HG02973 (cell line): Measurements from ENCODE around the gene HYAL3.
"Not testable (repeated sequence)": the region's sequence is repeated elsewhere in the genome, so short reads cannot be mapped to it uniquely, and the experiment has no call there.

Experiments used
- ATAC-seq: cut with Tn5 transposase; IDR thresholded peaks from one replicate; pipeline ENCODE4 v1.9.1; 2021; ENCODE audit warnings: moderate library complexity; ENCODE audit not compliant: unreplicated experiment

The HYAL3 gene

GRCh38 chr3:50317300-50317699, 18.1 kb upstream of the HYAL3 start:
- ATAC-seq: no peak

DNA sequence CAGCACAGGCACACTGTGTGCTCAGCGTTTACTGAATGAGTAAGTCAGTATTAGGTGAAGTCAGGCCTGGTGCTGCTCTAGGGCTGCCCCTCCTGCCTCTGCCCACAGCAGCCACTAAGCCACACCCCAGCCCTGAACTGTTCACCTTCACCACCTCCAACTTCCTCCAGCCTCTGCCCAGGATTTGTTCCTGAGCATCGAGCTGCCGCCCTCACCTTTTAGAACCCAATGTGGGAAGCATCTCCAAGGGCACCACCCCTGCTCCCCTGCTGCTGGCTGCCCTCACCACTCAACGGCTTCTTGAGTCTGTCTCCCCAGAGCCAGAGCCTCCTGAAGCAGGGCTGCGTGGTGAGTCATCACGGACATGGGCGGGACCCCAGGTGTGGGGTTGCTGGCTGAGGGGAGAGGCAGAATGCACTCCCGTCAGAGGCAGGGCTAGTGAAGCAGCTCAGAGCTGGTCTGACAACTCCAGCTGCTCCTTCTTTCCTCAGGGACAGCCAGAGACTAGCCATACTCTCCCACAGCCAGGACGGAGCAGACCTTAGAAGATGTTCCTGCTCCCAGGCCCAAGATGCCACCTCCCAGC, 17.5 kb upstream of the HYAL3 start:
- no peak for ATAC-seq

DNA sequence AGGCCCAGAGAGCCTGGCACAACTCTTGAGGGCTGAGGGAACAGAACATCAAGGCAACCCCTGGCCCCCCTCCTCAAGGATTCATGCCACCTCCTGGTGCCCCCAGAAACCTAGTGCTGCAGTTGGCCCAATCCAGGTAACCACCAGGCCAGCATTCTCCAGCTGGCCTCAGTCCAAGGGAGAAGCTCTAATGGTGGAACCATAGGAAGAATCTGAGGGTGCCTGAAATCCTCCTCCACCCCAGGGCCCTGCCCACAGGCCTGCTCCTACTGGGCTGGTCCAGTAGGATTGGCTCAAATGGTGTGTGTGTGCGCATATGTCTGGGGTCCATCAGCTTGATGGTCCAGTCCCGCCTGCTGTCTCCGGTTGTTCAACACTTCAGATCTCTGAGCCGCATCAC, 15.6 kb upstream of the HYAL3 start:
- no peak for ATAC-seq

DNA sequence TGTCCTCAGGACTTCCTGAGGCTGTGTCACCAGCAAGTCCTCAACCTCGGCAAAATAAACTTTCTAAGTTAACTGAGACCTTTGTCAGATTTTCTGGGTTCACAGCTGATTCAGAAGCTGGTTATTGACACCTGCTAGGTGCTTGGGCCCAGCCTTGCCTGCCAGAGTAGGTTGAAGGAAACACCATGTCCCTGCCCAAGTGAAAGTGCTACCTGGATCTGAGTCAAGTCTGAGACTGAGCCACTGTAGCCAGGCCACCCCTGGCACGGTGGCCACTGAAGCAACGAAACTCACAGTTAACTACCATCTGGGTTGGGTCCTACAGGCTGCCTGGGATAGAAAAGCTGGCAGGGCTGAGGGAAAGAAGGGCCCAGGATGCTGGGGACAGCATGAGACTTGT, 15.1 kb upstream of the HYAL3 start:
- no peak for ATAC-seq

DNA sequence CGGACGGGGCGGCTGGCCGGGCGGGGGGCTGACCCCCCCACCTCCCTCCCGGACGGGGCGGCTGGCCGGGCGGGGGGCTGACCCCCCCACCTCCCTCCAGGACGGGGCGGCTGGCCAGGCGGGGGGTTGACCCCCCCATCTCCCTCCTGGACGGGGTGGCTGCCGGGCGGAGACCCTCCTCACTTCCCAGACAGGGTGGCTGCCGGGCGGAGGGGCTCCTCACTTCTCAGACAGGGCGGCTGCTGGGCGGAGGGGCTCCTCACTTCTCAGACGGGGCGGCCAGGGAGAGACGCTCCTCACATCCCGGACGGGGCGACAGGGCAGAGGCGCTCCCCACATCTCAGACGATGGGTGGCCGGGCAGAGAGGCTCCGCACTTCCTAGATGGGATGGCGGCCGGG, 12.8 kb upstream of the HYAL3 start:
- not testable (repeated sequence) for ATAC-seq

GRCh38 chr3:50304601-50305000, 5.4 kb upstream of the HYAL3 start:
- no peak for ATAC-seq

DNA sequence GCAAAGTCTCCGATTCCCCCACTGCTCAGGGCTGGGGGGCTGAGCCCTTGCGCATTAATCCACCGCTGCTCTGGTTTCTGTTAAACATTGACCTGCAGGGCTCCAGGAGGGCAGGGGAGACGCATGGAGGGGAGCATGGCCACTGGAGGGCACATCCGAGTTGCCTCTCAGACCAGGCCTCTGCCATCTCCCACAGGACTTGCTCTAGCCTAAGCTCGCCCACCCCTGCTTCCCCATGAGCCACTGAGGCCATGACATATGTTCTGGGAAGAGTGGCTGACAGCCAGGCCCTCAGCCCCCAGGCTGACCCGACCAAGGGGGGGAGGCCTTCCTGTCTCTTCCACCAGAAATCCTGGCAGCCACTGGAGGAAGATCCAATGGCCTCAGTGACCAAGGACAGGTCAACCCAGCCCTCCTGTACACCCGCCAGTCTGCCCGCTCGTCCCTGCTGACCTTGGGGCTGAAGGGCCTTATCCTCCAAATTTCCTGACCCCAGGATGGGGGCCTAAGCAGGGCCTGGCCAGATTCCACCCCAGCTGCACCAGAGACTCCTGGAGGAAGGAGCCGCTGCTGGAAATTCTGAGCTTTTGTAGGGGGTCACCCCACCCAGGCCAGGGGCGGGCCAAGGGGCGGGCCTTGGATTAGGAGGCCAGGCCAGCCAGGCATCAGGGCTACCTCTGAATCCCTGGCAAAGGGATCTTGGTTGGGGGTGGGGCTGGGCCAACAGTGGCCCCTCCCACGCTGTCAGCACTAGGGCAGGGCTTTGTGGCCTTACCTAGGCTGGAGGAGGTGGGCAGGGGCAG, 4.0 kb upstream of the HYAL3 start, which contains the start of gene HYAL1:
TSS of gene HYAL1 (minus strand) at position 562 of the 803 bp plus-strand sequence. CDS start 618 bp downstream, outside the sequence.
- ATAC-seq: no peak

- ATAC-seq: no peak
Observed at GRCh38 chr3:50302095-50303012, 3.1 kb upstream of the HYAL3 start.

GRCh38 chr3:50300681-50301254, 1.6 kb upstream of the HYAL3 start:
- no peak for ATAC-seq

DNA sequence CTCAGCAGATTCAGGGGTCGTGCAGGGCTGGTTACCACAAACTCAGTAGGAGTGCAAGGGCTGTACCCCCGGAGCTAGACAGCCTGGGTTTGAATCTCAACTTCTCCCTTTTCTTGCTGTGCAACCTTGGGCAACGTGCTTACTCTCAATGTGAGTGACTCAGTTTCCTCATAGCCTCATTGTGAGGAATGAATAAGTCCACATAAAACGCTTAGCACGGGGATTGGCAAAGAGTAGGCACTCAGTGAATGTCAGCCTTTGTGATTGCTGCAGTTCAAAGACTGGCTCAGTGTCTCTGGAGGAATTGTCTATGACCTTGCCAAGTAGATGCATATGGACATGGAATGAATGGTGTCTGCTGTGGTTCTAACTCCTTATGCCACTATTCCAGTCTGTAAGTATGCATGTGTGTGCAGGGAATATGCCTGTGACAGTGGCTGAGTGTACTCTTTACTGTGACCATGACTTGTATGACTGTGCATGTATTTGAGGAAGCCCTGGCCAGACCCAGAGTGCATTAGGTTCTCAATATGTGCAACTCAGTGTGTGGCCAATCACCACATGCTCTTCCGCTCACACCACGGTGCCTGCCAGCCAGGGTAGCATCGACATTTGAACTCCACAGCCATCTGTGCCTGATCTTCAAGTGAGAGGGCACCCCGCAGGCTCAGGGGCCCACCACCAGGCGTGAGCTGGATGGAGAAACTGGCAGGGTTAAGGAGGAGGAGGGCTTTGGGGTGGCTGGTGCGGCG, 900 bp upstream of the HYAL3 start:
- no peak for ATAC-seq

DNA sequence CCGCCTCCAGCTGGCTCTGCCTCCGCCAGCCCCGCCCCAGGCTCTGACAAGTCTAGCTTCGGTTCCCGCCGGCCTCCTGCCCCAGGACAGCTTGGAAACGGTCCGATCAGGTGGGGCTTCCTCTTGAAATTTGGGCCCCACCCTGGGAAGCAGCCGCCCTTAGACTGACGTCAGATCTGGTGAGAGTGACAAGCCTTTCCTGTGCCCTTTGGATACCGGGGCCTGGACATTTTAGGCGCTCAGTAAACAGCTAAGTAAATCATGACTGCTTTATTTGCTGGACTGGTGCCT, 378 bp upstream of the HYAL3 start:
- ATAC-seq: no peak

DNA sequence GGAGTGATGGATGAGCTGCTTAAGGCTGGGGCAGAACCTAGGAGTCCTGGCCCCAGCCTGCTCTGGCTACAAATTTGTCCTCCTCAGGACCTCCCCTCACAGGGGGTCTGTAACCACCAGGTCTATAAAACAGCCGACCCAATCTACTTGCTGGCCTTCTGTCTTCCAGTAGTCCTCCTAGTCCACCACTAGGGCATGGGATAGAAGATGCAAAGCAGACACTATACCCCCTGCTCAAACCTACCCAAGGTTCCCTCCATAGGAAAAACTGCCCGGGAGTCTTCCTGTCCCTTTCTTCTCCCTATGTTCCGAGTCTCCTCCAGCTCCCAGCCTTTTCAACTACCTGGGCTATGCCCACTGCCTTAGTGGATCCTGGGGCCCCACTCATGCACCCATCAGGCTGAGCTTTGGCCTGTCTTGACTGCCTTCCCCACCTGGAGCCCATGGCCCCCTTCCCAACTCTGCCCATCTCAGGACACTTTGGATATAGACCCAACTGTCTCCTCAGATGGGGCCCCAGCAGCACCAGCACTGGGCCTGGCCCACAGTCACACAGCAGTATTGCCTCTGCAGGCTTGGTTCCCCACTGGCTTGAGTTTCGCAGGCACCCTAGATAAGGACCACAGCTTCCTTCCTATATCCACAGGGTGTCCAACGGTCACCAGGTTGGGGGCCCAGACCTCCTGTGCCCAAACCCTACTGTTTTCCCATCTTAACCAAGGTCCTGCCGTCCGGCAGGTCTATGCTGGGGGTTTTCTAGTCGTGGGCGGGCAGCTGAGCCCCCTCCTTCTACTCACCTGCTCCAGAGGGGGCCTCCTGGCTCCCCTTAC, 1.1 kb downstream of the HYAL3 start:
- no peak for ATAC-seq

DNA sequence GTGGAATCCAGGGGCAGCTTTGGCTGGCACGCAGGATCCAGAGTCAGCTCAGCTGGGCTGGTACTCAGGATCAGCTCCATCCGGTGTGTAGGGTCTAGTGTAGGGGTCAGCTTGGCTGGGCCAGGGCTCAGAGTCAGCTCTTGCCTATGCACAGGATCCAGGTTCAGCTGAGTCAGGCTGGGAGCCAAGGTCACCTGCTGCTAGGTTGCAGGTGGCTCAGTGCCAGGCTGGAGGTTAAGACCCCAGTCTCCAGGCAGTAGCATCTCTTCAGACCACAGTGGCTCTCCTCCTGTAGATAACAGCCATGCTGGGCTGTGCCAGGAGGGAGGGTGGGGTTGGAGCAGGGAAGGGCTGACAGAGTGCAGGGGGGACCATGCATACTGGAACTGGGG, 1.8 kb downstream of the HYAL3 start:
- no peak for ATAC-seq

GRCh38 chr3:50296721-50297383, 2.4 kb downstream of the HYAL3 start:
- ATAC-seq: no peak

- no peak for ATAC-seq
Observed at GRCh38 chr3:50295553-50296431, 3.4 kb downstream of the HYAL3 start.

DNA sequence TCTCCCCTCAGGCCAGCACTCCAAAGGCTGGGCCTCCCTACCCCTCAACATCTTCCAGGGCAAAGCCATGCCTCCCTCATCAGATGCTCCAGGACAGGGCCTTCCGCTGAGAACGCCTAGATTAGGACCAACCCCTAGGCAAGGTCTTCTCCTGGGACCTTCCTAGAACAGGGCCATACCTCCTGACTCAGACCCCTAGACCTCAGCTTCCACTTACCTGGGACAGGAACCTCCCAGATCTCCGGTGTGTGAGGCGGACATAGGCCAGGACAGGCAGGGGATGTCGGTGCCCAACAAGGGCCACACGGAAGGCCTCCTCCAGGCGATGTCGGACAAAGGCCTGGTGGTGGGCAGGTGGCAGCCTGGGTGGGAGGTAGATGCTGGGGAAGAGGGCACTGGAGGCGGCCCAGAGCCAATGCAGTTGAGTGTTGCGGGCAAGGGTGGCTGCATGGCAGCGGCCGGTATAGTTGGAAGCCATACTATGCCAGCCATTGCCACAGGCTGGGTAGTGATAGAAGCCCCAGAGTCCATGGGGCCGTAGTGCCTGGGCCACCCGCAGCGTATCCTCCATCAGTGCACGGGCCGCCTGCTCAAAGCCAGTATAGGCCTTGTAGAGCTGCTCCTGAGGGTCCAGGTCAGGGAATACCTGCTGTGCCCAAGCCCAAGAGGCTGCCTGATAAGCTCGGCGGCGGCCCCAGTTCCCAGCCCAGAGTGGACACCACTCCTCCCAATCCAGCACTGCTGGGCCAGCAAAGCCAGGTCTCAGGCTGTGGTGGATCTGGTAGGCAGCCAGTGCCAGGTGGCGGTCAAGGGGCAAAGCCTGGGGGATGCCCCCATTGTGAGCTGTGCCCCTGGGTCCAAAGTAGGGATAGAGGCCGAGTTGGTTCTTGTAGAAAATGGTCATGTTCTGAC, 4.5 kb downstream of the HYAL3 start:
- ATAC-seq: no peak

DNA sequence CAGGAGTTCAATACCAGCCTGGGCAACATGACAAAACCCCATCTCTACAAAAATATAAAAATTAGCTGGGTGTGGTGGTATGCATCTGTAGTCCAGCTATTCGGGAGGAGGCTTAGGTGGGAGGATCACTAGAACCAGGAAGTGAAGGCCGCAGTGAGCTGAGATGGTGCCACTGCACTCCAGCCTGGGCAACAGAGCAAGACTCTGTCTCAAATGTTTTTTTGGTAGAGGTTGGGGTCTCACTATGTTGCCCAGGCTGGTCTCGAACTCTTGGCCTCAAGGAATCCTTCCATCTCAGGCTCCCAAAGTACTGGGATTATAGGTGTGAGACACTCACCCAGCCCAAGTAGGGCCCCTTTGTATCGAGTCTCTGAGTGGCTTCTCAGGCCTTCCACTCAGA, 5.1 kb downstream of the HYAL3 start:
- no peak for ATAC-seq
